Adrenal gland (tissue), 12 donors: ENCODE results near the gene SF3B3. TPM values are rescaled to one million over a fixed set of nuclear protein-coding genes. Genes with fewer than 3 reads are reported as not detected.

Source experiments
- DNase-seq, 7 donors: peaks; one replicate each; pipeline ENCODE4 v3.0.0-alpha.2; 2019 to 2020
- H3K27ac ChIP-seq, 5 donors: fragments of 200-600 bp; sonication (generic) in 4 of 5; 1 replicate in 3 of 5; 2 replicates in 2 of 5; pipeline versions ENCODE4 v1.5.1 to v1.8.0; 2016 to 2020; ENCODE audit warnings: mild to moderate bottlenecking in 1 of 5
- H3K27me3 ChIP-seq: fragments of 200-600 bp; 2 replicates; pipeline ENCODE4 v1.8.0; 2021
- H3K36me3 ChIP-seq, 2 donors: fragments of 200-600 bp; replicated peaks in 1 of 2; 1 replicate in 1 of 2; 2 replicates in 1 of 2; pipeline versions ENCODE4 v1.5.1 to v1.8.0; 2018 to 2022
- H3K4me1 ChIP-seq, 2 donors: fragments of 200-600 bp; replicated peaks in 1 of 2; 1 replicate in 1 of 2; 2 replicates in 1 of 2; pipeline versions ENCODE4 v1.5.1 to v1.8.0; 2018 to 2021
- H3K4me3 ChIP-seq, 4 donors: fragments of 200-600 bp; sonication (generic) in 3 of 4; one replicate each; pipeline ENCODE4 v1.5.1; 2016 to 2018
- H3K9me3 ChIP-seq, 3 donors: fragments of 200-600 bp; sonication (generic) in 1 of 3; replicated peaks in 1 of 3; 1 replicate in 2 of 3; 2 replicates in 1 of 3; pipeline versions ENCODE4 v1.5.1 to v1.8.0; 2016 to 2021
- POLR2A ChIP-seq, 2 donors: fragments of 450-650 bp; IDR thresholded peaks; one replicate each; pipeline ENCODE4 v1.6.1; 2017; ENCODE audit warnings: antibody characterized with exemption in 2 of 2, mild to moderate bottlenecking in 2 of 2, moderate library complexity in 1 of 2
- WGBS, 4 donors: extraction: QIAGEN DNeasy Blood & Tissue Kit in 2 of 4; methylation state at CpG; one replicate each; pipeline versions ENCODE4 v1.1.5 to v1.1.7; 2013 to 2017; 5-methylcytosine and 5-hydroxymethylcytosine counted together
- intact Hi-C, 2 donors: fragments of 100-400 bp; cut with DNase I; formaldehyde crosslinking; loops; one replicate each; pipeline versions ENCODE4 v1.14.1 to v1.15.0; 2022 to 2023
- polyA plus RNA-seq, 3 donors: library from polyadenylated mRNA; stranded (reverse); fragments of 200-250 nt in 2 of 3; fragments of 350-450 nt in 1 of 3; fragmentation: Illumina TruSeq in 1 of 3; extraction: RNeasy Lipid Tissue Mini Kit (QIAGEN cat#74804) in 1 of 3; gene quantifications; one replicate each; pipeline ENCODE4 v1.2.3, GENCODE V29; 2013 to 2014
- total RNA-seq, 9 donors: library from RNA; depleted of rRNA in 4 of 9; stranded (reverse); fragments of >200 nt in 4 of 9; fragments of 120-200 nt in 1 of 9; fragmentation: NEBNext Ultra II Directional in 1 of 9; extraction: Animal tissue kit (Norgen Biotek cat#: 25700) in 1 of 9; gene quantifications; one replicate each; pipeline versions ENCODE4 v1.1.0 to v1.2.4, GENCODE V29; 2013 to 2023
- TF ChIP-seq, protein P1 (sequence below), 6 experiments: fragments of 450-650 bp in 4 of 6; fragments of 200-600 bp in 2 of 6; sonication (generic) in 1 of 6; IDR thresholded peaks; 1 replicate in 5 of 6; 2 replicates in 1 of 6; pipeline versions ENCODE4 v1.5.1 to v1.8.0; 2016 to 2021; ENCODE audit warnings: antibody characterized with exemption in 6 of 6, mild to moderate bottlenecking in 2 of 6, moderate library complexity in 1 of 6
- donor health status: healthy with polysubstance abuse.
- donor health status: Bipolar disorder and iron deficiency.
- donor health status: DM: yes; HTN: yes; CAD: no.
- donor health status: DM: no; HTN: no; CAD: no.
- donor health status: DM: no; HTN: no; CAD: no.
- donor health status: DM: yes; HTN: yes; CAD: no.

Gene SF3B3
- total and polyA plus RNA-seq, 12 donors: 66.2 to 242 (median 139) TPM

DNA sequence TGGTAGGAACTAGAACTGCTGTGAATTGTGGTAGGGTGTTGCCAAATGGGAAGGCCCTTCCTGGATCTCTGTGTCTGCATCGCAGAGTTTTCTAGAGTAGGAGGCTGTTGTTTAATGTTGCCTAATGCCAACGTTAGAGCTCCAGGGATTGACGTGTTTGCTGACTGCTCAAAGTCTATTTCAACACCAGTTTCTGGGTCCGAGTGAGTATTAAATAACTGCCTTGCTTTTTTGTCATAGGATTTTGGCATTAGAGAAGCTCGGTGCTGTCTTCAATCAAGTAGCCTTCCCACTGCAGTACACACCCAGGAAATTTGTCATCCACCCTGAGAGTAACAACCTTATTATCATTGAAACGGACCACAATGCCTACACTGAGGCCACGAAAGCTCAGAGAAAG, 40.0 kb downstream of the SF3B3 start:
- no peak for DNase-seq
- Histone ChIP-seq H3K36me3 (peaks cover 0 to 100% of the 10 kb centered on the region in 2 donors), H3K4me3 (no peak overlapping the region), H3K9me3 (no peaks in the 10 kb centered on the region), H3K4me1 (peaks cover 6 to 9% of the 10 kb centered on the region in 2 donors), H3K27me3 (no peaks in the 10 kb centered on the region), H3K27ac (no peak overlapping the region)
- 76 to 84% (median 78%) methylated on average over 7 of the region's 7 CpGs for WGBS, 4 donors
- TF ChIP-seq, protein P1, sequence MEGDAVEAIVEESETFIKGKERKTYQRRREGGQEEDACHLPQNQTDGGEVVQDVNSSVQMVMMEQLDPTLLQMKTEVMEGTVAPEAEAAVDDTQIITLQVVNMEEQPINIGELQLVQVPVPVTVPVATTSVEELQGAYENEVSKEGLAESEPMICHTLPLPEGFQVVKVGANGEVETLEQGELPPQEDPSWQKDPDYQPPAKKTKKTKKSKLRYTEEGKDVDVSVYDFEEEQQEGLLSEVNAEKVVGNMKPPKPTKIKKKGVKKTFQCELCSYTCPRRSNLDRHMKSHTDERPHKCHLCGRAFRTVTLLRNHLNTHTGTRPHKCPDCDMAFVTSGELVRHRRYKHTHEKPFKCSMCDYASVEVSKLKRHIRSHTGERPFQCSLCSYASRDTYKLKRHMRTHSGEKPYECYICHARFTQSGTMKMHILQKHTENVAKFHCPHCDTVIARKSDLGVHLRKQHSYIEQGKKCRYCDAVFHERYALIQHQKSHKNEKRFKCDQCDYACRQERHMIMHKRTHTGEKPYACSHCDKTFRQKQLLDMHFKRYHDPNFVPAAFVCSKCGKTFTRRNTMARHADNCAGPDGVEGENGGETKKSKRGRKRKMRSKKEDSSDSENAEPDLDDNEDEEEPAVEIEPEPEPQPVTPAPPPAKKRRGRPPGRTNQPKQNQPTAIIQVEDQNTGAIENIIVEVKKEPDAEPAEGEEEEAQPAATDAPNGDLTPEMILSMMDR (IDR thresholded peaks at IDR 0.05): no peak
- TF ChIP-seq POLR2A (IDR thresholded peaks at IDR 0.05): no peak
- intact Hi-C loops: no loop called here

DNA sequence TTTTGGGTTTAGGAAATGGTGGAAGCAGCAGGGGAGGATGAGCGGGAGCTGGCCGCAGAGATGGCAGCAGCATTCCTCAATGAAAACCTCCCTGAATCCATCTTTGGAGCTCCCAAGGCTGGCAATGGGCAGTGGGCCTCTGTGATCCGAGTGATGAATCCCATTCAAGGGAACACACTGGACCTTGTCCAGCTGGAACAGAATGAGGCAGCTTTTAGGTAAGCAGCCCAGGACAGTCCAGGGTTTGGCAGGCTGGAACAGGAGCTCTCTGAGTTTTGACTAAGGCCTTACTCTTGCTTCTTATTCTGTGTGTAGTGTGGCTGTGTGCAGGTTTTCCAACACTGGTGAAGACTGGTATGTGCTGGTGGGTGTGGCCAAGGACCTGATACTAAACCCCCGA, 41.4 kb downstream of the SF3B3 start:
- Histone ChIP-seq H3K4me1 (peaks cover 6 to 9% of the 10 kb centered on the region in 2 donors), H3K4me3 (no peak overlapping the region), H3K27ac (no peak overlapping the region), H3K36me3 (peaks cover 0 to 100% of the 10 kb centered on the region in 2 donors), H3K27me3 (no peaks in the 10 kb centered on the region), H3K9me3 (no peaks in the 10 kb centered on the region)
- WGBS, 4 donors: 68 to 78% (median 73%) methylated on average over 4 of the region's 4 CpGs
- intact Hi-C loops: no loop called here
- peak in 2 of 7 donors; percentile 29 to 35 for DNase-seq
- TF ChIP-seq, protein P1 (IDR thresholded peaks at IDR 0.05): no peak
- TF ChIP-seq POLR2A (IDR thresholded peaks at IDR 0.05): no peak

GRCh38 chr16:70568601-70569237, 45.1 kb downstream of the SF3B3 start:
- 79 to 87% (median 82%) methylated on average over 4 to 5 of the region's 5 CpGs for WGBS, 4 donors
- peaks cover 0 to 15% of the 10 kb centered on the region in 2 donors for H3K4me1 ChIP-seq
- no peak overlapping the region for H3K4me3 ChIP-seq
- no peaks in the 10 kb centered on the region for H3K27me3 ChIP-seq
- no peak overlapping the region for H3K27ac ChIP-seq
- H3K36me3 ChIP-seq: peaks cover 0 to 99% of the 10 kb centered on the region in 2 donors
- intact Hi-C loops: no loop called here
- DNase-seq: no peak
- H3K9me3 ChIP-seq: no peaks in the 10 kb centered on the region
- TF ChIP-seq POLR2A (IDR thresholded peaks at IDR 0.05): no peak
- TF ChIP-seq, protein P1 (IDR thresholded peaks at IDR 0.05): no peak

DNA sequence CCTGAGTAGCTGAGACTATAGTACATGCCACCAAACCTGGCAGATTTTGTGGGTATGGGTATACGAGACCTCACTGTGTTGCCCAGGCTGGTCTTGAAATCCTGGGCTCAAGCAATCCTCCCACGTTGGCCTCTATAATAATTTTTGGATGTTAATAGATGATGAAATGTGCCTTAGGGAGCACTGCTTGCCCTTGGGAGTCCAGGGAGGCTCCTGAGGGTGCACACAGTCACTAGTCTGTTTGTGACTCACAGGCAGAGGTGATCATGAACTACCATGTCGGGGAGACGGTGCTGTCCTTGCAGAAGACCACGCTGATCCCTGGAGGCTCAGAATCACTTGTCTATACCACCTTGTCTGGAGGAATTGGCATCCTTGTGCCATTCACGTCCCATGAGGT, 46.1 kb downstream of the SF3B3 start:
- no peak for TF ChIP-seq POLR2A (IDR thresholded peaks at IDR 0.05)
- TF ChIP-seq, protein P1 (IDR thresholded peaks at IDR 0.05): no peak
- peak overlapping the region in 1 of 5 donors; percentile 21 for H3K27ac ChIP-seq
- H3K36me3 ChIP-seq: peaks cover 0 to 94% of the 10 kb centered on the region in 2 donors
- no peak overlapping the region for H3K4me3 ChIP-seq
- peaks cover 0 to 25% of the 10 kb centered on the region in 2 donors for H3K4me1 ChIP-seq
- no peaks in the 10 kb centered on the region for H3K27me3 ChIP-seq
- no peaks in the 10 kb centered on the region for H3K9me3 ChIP-seq
- intact Hi-C loops: no loop called here
- peak in 1 of 7 donors; percentile 46 for DNase-seq
- 52 to 63% (median 57%) methylated on average over 6 of the region's 6 CpGs for WGBS, 4 donors
